WTC11 (cell line): ENCODE measurements around the gene TYROBP. TPM values are rescaled to one million over a fixed set of nuclear protein-coding genes. Genes with fewer than 3 reads are reported as not detected.

ENCODE experiments used
- ATAC-seq: fragments of 200-7000 bp; cut with Tn5 transposase; 2 replicates; pipeline ENCODE4 v1.10.0; 2021; ENCODE audit warnings: mild to moderate bottlenecking, moderate library complexity
- CTCF ChIA-PET: fragments of 300-600 bp; sonication (Branson Sonifier 250); formaldehyde crosslinking; loops from one replicate; lab custom pipeline; 2021; ENCODE audit warnings: antibody characterized with exemption; lab: Charles Lee
- POLR2A ChIA-PET: fragments of 350-600 bp; sonication (Branson Sonifier 250); formaldehyde crosslinking; loops from one replicate; lab custom pipeline; 2021; ENCODE audit warnings: antibody characterized with exemption; lab: Charles Lee
- DNase-seq: peaks from one replicate; pipeline ENCODE4 v3.0.0; 2021; ENCODE audit warnings: low spot score
- H3K27ac Mint-ChIP-seq: 2 replicates; pipeline ENCODE4 v1.8.0; 2021; ENCODE audit warnings: mixed read lengths
- H3K27me3 Mint-ChIP-seq: 2 replicates; pipeline ENCODE4 v1.8.0; 2021; ENCODE audit warnings: low read depth, mild to moderate bottlenecking, moderate library complexity, mixed read lengths
- H3K36me3 Mint-ChIP-seq: 2 replicates; pipeline ENCODE4 v1.8.0; 2021; ENCODE audit warnings: mixed read lengths
- H3K4me1 Mint-ChIP-seq: 2 replicates; pipeline ENCODE4 v1.8.0; 2022; ENCODE audit warnings: mixed read lengths
- H3K4me3 Mint-ChIP-seq: 2 replicates; pipeline ENCODE4 v1.8.0; 2021; ENCODE audit warnings: mild to moderate bottlenecking, moderate library complexity, mixed read lengths
- H3K9me3 Mint-ChIP-seq: 2 replicates; pipeline ENCODE4 v1.8.0; 2021; ENCODE audit warnings: mixed read lengths
- CBFB ChIP-seq: sonication (generic); formaldehyde crosslinking; IDR thresholded peaks from 2 replicates; pipeline ENCODE4 v1.8.1; 2022; ENCODE audit warnings: mild to moderate bottlenecking, low read depth, missing genetic modification reagents
- ESRRA ChIP-seq: sonication (generic); formaldehyde crosslinking; IDR thresholded peaks from 2 replicates; pipeline ENCODE4 v1.8.1; 2022; ENCODE audit warnings: mild to moderate bottlenecking, missing genetic modification reagents, borderline replicate concordance
- MYBL2 ChIP-seq: sonication (generic); formaldehyde crosslinking; IDR thresholded peaks from 2 replicates; pipeline ENCODE4 v1.8.1; 2023; ENCODE audit warnings: mild to moderate bottlenecking, moderate library complexity, missing genetic modification reagents
- NR3C1 ChIP-seq: sonication (generic); formaldehyde crosslinking; conservative IDR thresholded peaks from 2 replicates; pipeline ENCODE4 v1.8.1; 2023; ENCODE audit warnings: low read depth, mild to moderate bottlenecking, missing genetic modification reagents
- SMAD3 ChIP-seq: sonication (generic); formaldehyde crosslinking; IDR thresholded peaks from 2 replicates; pipeline ENCODE4 v1.8.0; 2022; ENCODE audit warnings: missing genetic modification reagents, mild to moderate bottlenecking, borderline replicate concordance
- TP53 ChIP-seq: sonication (generic); formaldehyde crosslinking; IDR thresholded peaks from 2 replicates; pipeline ENCODE4 v1.8.1; 2023; ENCODE audit warnings: mild to moderate bottlenecking, missing genetic modification reagents
- ZNF317 ChIP-seq: sonication (generic); formaldehyde crosslinking; IDR thresholded peaks from 2 replicates; pipeline ENCODE4 v1.8.1; 2023; ENCODE audit warnings: low read depth, mild to moderate bottlenecking, moderate library complexity, missing genetic modification reagents, borderline replicate concordance
- ZNF396 ChIP-seq: fragments of 250-450 bp; sonication (Bioruptor Pico); IDR thresholded peaks from 2 replicates; pipeline ENCODE4 v1.8.0; 2021; ENCODE audit warnings: mild to moderate bottlenecking, moderate library complexity, borderline replicate concordance
- ZNF671 ChIP-seq: fragments of 250-450 bp; sonication (Bioruptor Pico); IDR thresholded peaks from 2 replicates; pipeline ENCODE4 v1.8.0; 2021; ENCODE audit warnings: mild to moderate bottlenecking
- total RNA-seq: library from RNA; stranded (reverse); gene quantifications from 3 replicates; pipeline ENCODE4 v1.2.3, GENCODE V29; 2021
- TF ChIP-seq, protein P1 (sequence below): sonication (generic); formaldehyde crosslinking; IDR thresholded peaks from 2 replicates; pipeline ENCODE4 v1.8.0; 2023; ENCODE audit warnings: mild to moderate bottlenecking, missing genetic modification reagents
- TF ChIP-seq, protein P2 (sequence below): sonication (generic); formaldehyde crosslinking; IDR thresholded peaks from 2 replicates; pipeline ENCODE4 v1.8.1; 2023; ENCODE audit warnings: mild to moderate bottlenecking, moderate library complexity, missing genetic modification reagents
- TF ChIP-seq, protein P3 (sequence below): sonication (generic); formaldehyde crosslinking; IDR thresholded peaks from 2 replicates; pipeline ENCODE4 v1.8.0; 2022; ENCODE audit warnings: missing genetic modification reagents
- TF ChIP-seq, protein P4 (sequence below): sonication (generic); formaldehyde crosslinking; IDR thresholded peaks from 2 replicates; pipeline ENCODE4 v1.8.1; 2023; ENCODE audit warnings: mild to moderate bottlenecking, missing genetic modification reagents, moderate library complexity
- TF ChIP-seq, protein P5 (sequence below): fragments of 200-600 bp; IDR thresholded peaks from 2 replicates; pipeline ENCODE4 v1.8.0; 2022; ENCODE audit warnings: antibody characterized with exemption
- TF ChIP-seq, protein P6 (sequence below): fragments of 250-450 bp; sonication (Bioruptor Pico); IDR thresholded peaks from 2 replicates; pipeline ENCODE4 v1.9.0; 2021; ENCODE audit warnings: moderate library complexity, mild to moderate bottlenecking, inconsistent platforms, borderline replicate concordance
- TF ChIP-seq, protein P7 (sequence below): sonication (generic); formaldehyde crosslinking; IDR thresholded peaks from 2 replicates; pipeline ENCODE4 v1.8.0; 2022; ENCODE audit warnings: mild to moderate bottlenecking, missing genetic modification reagents
- TF ChIP-seq, protein P8 (sequence below): sonication (generic); formaldehyde crosslinking; IDR thresholded peaks from 2 replicates; pipeline ENCODE4 v1.8.1; 2022; ENCODE audit warnings: mild to moderate bottlenecking, missing genetic modification reagents, moderate library complexity, borderline replicate concordance
- TF ChIP-seq, protein P9 (sequence below): fragments of 250-450 bp; sonication (Bioruptor Pico); IDR thresholded peaks from 2 replicates; pipeline ENCODE4 v1.9.0; 2021; ENCODE audit warnings: mild to moderate bottlenecking

Gene TYROBP
- total RNA-seq, 1 experiment from 2014 or later = 0.46 TPM

DNA sequence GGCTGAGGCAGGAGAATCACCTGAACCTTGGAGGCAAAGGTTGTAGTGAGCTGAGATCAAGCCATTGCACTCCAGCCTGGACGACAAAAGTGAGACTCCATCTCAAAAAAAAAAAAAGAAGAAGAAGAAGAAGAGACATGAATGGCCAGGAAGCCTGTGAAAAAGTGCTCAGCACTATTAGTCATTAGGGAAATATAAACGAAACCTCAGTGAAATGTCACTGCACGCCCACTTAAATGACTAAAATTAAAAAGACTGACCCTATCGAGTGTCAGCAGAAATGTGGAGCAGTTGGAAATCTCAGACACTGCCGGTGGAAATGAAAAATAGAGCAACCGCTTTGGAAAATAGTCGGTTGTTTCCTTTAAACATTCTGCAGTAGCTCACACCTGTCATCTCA, 5.5 kb upstream of the TYROBP start:
- DNase-seq = no peak
- ChIA-PET CTCF (interaction anchor here (0.6 kb wide), 1 partner anchor 307 kb away, joined by 4 read pairs; no protein-coding TSS in a partner anchor), POLR2A (no interaction called here)
- H3K4me1 Mint-ChIP-seq = peaks cover 10% of the 10 kb centered on the region
- no peak for ATAC-seq
- peaks cover 4% of the 10 kb centered on the region; the same call in 1 of the 2 replicates for H3K27me3 Mint-ChIP-seq
- H3K36me3 Mint-ChIP-seq = no peaks in the 10 kb centered on the region
- H3K4me3 Mint-ChIP-seq = no peak overlapping the region
- H3K27ac Mint-ChIP-seq = no peak overlapping the region
- H3K9me3 Mint-ChIP-seq = no peaks in the 10 kb centered on the region
- no peak for TF ChIP-seq ZNF671 (CRISPR knock-in tag)
- TF ChIP-seq, protein P1, sequence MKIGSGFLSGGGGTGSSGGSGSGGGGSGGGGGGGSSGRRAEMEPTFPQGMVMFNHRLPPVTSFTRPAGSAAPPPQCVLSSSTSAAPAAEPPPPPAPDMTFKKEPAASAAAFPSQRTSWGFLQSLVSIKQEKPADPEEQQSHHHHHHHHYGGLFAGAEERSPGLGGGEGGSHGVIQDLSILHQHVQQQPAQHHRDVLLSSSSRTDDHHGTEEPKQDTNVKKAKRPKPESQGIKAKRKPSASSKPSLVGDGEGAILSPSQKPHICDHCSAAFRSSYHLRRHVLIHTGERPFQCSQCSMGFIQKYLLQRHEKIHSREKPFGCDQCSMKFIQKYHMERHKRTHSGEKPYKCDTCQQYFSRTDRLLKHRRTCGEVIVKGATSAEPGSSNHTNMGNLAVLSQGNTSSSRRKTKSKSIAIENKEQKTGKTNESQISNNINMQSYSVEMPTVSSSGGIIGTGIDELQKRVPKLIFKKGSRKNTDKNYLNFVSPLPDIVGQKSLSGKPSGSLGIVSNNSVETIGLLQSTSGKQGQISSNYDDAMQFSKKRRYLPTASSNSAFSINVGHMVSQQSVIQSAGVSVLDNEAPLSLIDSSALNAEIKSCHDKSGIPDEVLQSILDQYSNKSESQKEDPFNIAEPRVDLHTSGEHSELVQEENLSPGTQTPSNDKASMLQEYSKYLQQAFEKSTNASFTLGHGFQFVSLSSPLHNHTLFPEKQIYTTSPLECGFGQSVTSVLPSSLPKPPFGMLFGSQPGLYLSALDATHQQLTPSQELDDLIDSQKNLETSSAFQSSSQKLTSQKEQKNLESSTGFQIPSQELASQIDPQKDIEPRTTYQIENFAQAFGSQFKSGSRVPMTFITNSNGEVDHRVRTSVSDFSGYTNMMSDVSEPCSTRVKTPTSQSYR (CRISPR knock-in tag) = no peak
- TF ChIP-seq, protein P2, sequence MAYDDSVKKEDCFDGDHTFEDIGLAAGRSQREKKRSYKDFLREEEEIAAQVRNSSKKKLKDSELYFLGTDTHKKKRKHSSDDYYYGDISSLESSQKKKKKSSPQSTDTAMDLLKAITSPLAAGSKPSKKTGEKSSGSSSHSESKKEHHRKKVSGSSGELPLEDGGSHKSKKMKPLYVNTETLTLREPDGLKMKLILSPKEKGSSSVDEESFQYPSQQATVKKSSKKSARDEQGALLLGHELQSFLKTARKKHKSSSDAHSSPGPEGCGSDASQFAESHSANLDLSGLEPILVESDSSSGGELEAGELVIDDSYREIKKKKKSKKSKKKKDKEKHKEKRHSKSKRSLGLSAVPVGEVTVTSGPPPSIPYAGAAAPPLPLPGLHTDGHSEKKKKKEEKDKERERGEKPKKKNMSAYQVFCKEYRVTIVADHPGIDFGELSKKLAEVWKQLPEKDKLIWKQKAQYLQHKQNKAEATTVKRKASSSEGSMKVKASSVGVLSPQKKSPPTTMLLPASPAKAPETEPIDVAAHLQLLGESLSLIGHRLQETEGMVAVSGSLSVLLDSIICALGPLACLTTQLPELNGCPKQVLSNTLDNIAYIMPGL = no peak
- no peak for TF ChIP-seq CBFB (CRISPR knock-in tag)
- no peak for TF ChIP-seq MYBL2
- no peak for TF ChIP-seq TP53 (CRISPR knock-in tag)
- TF ChIP-seq SMAD3 (CRISPR knock-in tag) = no peak
- no peak for TF ChIP-seq ZNF396 (CRISPR knock-in tag)
- TF ChIP-seq, protein P3, sequence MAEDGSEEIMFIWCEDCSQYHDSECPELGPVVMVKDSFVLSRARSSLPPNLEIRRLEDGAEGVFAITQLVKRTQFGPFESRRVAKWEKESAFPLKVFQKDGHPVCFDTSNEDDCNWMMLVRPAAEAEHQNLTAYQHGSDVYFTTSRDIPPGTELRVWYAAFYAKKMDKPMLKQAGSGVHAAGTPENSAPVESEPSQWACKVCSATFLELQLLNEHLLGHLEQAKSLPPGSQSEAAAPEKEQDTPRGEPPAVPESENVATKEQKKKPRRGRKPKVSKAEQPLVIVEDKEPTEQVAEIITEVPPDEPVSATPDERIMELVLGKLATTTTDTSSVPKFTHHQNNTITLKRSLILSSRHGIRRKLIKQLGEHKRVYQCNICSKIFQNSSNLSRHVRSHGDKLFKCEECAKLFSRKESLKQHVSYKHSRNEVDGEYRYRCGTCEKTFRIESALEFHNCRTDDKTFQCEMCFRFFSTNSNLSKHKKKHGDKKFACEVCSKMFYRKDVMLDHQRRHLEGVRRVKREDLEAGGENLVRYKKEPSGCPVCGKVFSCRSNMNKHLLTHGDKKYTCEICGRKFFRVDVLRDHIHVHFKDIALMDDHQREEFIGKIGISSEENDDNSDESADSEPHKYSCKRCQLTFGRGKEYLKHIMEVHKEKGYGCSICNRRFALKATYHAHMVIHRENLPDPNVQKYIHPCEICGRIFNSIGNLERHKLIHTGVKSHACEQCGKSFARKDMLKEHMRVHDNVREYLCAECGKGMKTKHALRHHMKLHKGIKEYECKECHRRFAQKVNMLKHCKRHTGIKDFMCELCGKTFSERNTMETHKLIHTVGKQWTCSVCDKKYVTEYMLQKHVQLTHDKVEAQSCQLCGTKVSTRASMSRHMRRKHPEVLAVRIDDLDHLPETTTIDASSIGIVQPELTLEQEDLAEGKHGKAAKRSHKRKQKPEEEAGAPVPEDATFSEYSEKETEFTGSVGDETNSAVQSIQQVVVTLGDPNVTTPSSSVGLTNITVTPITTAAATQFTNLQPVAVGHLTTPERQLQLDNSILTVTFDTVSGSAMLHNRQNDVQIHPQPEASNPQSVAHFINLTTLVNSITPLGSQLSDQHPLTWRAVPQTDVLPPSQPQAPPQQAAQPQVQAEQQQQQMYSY (CRISPR knock-in tag) = no peak
- TF ChIP-seq NR3C1 (CRISPR knock-in tag) = no peak
- TF ChIP-seq, protein P4, sequence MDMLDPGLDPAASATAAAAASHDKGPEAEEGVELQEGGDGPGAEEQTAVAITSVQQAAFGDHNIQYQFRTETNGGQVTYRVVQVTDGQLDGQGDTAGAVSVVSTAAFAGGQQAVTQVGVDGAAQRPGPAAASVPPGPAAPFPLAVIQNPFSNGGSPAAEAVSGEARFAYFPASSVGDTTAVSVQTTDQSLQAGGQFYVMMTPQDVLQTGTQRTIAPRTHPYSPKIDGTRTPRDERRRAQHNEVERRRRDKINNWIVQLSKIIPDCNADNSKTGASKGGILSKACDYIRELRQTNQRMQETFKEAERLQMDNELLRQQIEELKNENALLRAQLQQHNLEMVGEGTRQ = no peak
- TF ChIP-seq, protein P5, sequence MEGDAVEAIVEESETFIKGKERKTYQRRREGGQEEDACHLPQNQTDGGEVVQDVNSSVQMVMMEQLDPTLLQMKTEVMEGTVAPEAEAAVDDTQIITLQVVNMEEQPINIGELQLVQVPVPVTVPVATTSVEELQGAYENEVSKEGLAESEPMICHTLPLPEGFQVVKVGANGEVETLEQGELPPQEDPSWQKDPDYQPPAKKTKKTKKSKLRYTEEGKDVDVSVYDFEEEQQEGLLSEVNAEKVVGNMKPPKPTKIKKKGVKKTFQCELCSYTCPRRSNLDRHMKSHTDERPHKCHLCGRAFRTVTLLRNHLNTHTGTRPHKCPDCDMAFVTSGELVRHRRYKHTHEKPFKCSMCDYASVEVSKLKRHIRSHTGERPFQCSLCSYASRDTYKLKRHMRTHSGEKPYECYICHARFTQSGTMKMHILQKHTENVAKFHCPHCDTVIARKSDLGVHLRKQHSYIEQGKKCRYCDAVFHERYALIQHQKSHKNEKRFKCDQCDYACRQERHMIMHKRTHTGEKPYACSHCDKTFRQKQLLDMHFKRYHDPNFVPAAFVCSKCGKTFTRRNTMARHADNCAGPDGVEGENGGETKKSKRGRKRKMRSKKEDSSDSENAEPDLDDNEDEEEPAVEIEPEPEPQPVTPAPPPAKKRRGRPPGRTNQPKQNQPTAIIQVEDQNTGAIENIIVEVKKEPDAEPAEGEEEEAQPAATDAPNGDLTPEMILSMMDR = no peak
- TF ChIP-seq, protein P6, sequence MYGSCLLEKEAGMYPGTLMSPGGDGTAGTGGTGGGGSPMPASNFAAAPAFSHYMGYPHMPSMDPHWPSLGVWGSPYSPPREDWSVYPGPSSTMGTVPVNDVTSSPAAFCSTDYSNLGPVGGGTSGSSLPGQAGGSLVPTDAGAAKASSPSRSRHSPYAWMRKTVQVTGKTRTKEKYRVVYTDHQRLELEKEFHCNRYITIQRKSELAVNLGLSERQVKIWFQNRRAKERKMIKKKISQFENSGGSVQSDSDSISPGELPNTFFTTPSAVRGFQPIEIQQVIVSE (CRISPR knock-in tag) = no peak
- TF ChIP-seq, protein P7, sequence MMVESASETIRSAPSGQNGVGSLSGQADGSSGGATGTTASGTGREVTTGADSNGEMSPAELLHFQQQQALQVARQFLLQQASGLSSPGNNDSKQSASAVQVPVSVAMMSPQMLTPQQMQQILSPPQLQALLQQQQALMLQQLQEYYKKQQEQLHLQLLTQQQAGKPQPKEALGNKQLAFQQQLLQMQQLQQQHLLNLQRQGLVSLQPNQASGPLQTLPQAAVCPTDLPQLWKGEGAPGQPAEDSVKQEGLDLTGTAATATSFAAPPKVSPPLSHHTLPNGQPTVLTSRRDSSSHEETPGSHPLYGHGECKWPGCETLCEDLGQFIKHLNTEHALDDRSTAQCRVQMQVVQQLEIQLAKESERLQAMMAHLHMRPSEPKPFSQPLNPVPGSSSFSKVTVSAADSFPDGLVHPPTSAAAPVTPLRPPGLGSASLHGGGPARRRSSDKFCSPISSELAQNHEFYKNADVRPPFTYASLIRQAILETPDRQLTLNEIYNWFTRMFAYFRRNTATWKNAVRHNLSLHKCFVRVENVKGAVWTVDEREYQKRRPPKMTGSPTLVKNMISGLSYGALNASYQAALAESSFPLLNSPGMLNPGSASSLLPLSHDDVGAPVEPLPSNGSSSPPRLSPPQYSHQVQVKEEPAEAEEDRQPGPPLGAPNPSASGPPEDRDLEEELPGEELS (CRISPR knock-in tag) = no peak
- TF ChIP-seq ZNF317 (CRISPR knock-in tag) = no peak
- TF ChIP-seq ESRRA = no peak
- TF ChIP-seq, protein P8, sequence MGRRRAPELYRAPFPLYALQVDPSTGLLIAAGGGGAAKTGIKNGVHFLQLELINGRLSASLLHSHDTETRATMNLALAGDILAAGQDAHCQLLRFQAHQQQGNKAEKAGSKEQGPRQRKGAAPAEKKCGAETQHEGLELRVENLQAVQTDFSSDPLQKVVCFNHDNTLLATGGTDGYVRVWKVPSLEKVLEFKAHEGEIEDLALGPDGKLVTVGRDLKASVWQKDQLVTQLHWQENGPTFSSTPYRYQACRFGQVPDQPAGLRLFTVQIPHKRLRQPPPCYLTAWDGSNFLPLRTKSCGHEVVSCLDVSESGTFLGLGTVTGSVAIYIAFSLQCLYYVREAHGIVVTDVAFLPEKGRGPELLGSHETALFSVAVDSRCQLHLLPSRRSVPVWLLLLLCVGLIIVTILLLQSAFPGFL (CRISPR knock-in tag) = no peak
- TF ChIP-seq, protein P9, sequence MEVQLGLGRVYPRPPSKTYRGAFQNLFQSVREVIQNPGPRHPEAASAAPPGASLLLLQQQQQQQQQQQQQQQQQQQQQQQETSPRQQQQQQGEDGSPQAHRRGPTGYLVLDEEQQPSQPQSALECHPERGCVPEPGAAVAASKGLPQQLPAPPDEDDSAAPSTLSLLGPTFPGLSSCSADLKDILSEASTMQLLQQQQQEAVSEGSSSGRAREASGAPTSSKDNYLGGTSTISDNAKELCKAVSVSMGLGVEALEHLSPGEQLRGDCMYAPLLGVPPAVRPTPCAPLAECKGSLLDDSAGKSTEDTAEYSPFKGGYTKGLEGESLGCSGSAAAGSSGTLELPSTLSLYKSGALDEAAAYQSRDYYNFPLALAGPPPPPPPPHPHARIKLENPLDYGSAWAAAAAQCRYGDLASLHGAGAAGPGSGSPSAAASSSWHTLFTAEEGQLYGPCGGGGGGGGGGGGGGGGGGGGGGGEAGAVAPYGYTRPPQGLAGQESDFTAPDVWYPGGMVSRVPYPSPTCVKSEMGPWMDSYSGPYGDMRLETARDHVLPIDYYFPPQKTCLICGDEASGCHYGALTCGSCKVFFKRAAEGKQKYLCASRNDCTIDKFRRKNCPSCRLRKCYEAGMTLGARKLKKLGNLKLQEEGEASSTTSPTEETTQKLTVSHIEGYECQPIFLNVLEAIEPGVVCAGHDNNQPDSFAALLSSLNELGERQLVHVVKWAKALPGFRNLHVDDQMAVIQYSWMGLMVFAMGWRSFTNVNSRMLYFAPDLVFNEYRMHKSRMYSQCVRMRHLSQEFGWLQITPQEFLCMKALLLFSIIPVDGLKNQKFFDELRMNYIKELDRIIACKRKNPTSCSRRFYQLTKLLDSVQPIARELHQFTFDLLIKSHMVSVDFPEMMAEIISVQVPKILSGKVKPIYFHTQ = no peak
